HEK293T (cell line): Measurements from ENCODE around the gene TRMT2A.
A peak's percentile ranks its signal among the peaks of the same experiment; 100 is the strongest.

Experiments
- CTCF ChIA-PET: fragments of 350-600 bp; formaldehyde crosslinking; extraction: SDS; loops from one replicate; lab custom pipeline; 2021; ENCODE audit warnings: antibody characterized with exemption, inconsistent platforms; lab: Yijun Ruan, JAX
- POLR2A ChIA-PET: fragments of 350-600 bp; formaldehyde crosslinking; extraction: SDS; loops from one replicate; lab custom pipeline; 2020; ENCODE audit warnings: antibody characterized with exemption, inconsistent platforms; lab: Yijun Ruan, JAX
- DNase-seq: peaks from one replicate; pipeline ENCODE4 v3.0.0; 2012; ENCODE audit warnings: mixed read lengths; ENCODE audit errors: extremely low spot score
- ARNT ChIP-seq: fragments of 450-650 bp; IDR thresholded peaks from 2 replicates; pipeline ENCODE4 v1.6.1; 2017; ENCODE audit warnings: mild to moderate bottlenecking
- BHLHE40 ChIP-seq: fragments of 450-650 bp; IDR thresholded peaks from 2 replicates; pipeline ENCODE4 v1.6.1; 2016; ENCODE audit warnings: mild to moderate bottlenecking, moderate library complexity, borderline replicate concordance
- CTBP1 ChIP-seq: fragments of 450-650 bp; IDR thresholded peaks from 2 replicates; pipeline ENCODE4 v1.6.1; 2016; ENCODE audit warnings: borderline replicate concordance
- ELF4 ChIP-seq: fragments of 450-650 bp; IDR thresholded peaks from 2 replicates; pipeline ENCODE4 v1.6.1; 2017; ENCODE audit warnings: antibody characterized with exemption
- FOXA1 ChIP-seq: fragments of 450-650 bp; IDR thresholded peaks from 2 replicates; pipeline ENCODE4 v1.6.1; 2016; ENCODE audit warnings: mild to moderate bottlenecking
- FOXK2 ChIP-seq: fragments of 450-650 bp; IDR thresholded peaks from 2 replicates; pipeline ENCODE4 v1.6.1; 2016; ENCODE audit warnings: mild to moderate bottlenecking
- FOXM1 ChIP-seq: fragments of 450-650 bp; IDR thresholded peaks from 2 replicates; pipeline ENCODE4 v1.6.1; 2017; ENCODE audit warnings: mild to moderate bottlenecking, borderline replicate concordance
- HDGF ChIP-seq: fragments of 450-650 bp; IDR thresholded peaks from 2 replicates; pipeline ENCODE4 v1.6.1; 2017; ENCODE audit warnings: antibody characterized with exemption, borderline replicate concordance
- L3MBTL2 ChIP-seq: fragments of 450-650 bp; conservative IDR thresholded peaks from 2 replicates; pipeline ENCODE4 v1.6.1; 2016; ENCODE audit warnings: mild to moderate bottlenecking
- LEF1 ChIP-seq: fragments of 450-650 bp; IDR thresholded peaks from 2 replicates; pipeline ENCODE4 v1.6.1; 2017; ENCODE audit warnings: mild to moderate bottlenecking, borderline replicate concordance
- NFRKB ChIP-seq: fragments of 450-650 bp; IDR thresholded peaks from 2 replicates; pipeline ENCODE4 v1.6.1; 2016; ENCODE audit warnings: mild to moderate bottlenecking, moderate library complexity
- SP1 ChIP-seq: fragments of 450-650 bp; IDR thresholded peaks from 2 replicates; pipeline ENCODE4 v1.6.1; 2017
- SUZ12 ChIP-seq: fragments of 450-650 bp; IDR thresholded peaks from 2 replicates; pipeline ENCODE4 v1.6.1; 2016; ENCODE audit warnings: mild to moderate bottlenecking
- TARDBP ChIP-seq: fragments of 450-650 bp; IDR thresholded peaks from 2 replicates; pipeline ENCODE4 v1.6.1; 2016
- ZNF384 ChIP-seq: fragments of 450-650 bp; IDR thresholded peaks from 2 replicates; pipeline ENCODE4 v1.6.1; 2016
- TF ChIP-seq, protein P1 (sequence below): fragments of 450-650 bp; IDR thresholded peaks from 2 replicates; pipeline ENCODE4 v1.6.1; 2016

TRMT2A gene

GRCh38 chr22:20086763-20087162, 30.3 kb downstream of the TRMT2A start:
- DNase-seq = no peak
- CTCF ChIA-PET = interaction anchor here (0.6 to 1.6 kb wide), 3 partner anchors 10 to 43 kb away, joined by 3 to 5 read pairs (median 5); no protein-coding TSS in a partner anchor
- TF ChIP-seq CTBP1 = no peak
- TF ChIP-seq HDGF = no peak
- TF ChIP-seq, protein P1, sequence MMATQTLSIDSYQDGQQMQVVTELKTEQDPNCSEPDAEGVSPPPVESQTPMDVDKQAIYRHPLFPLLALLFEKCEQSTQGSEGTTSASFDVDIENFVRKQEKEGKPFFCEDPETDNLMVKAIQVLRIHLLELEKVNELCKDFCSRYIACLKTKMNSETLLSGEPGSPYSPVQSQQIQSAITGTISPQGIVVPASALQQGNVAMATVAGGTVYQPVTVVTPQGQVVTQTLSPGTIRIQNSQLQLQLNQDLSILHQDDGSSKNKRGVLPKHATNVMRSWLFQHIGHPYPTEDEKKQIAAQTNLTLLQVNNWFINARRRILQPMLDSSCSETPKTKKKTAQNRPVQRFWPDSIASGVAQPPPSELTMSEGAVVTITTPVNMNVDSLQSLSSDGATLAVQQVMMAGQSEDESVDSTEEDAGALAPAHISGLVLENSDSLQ = no peak
- no peak for TF ChIP-seq TARDBP
- no peak for TF ChIP-seq SUZ12
- no peak for TF ChIP-seq ELF4
- TF ChIP-seq FOXK2 = no peak
- TF ChIP-seq L3MBTL2 = no peak
- TF ChIP-seq ZNF384 = no peak
- TF ChIP-seq LEF1 = no peak
- POLR2A ChIA-PET = no interaction called here

DNA sequence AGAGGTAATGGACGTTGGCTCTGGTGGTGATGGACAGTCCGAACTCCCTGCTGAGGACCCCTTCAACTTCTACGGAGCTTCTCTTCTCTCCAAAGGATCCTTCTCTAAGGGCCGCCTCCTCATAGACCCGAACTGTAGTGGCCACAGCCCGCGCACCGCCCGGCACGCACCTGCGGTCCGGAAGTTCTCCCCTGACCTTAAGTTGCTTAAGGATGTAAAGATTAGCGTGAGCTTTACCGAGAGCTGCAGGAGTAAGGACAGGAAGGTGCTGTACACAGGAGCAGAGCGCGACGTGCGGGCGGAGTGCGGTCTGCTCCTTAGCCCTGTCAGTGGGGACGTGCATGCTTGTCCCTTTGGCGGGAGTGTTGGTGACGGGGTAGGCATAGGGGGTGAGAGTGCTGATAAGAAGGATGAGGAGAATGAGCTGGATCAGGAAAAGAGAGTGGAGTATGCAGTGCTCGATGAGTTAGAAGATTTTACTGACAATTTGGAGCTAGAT, 30.9 kb downstream of the TRMT2A start:
- POLR2A ChIA-PET = interaction anchor here (1.7 kb wide), 1 partner anchor 31 kb away, joined by 6 read pairs; the partner anchor contains the start of gene TRMT2A
- CTCF ChIA-PET = interaction anchor here (0.6 to 1.6 kb wide), 3 partner anchors 10 to 43 kb away, joined by 3 to 5 read pairs (median 5); no protein-coding TSS in a partner anchor
- DNase-seq = no peak
- TF ChIP-seq SP1 (no peak), SUZ12 (no peak), ZNF384 (no peak), ARNT (no peak), FOXK2 (no peak), BHLHE40 (no peak), FOXM1 (no peak), HDGF (no peak), CTBP1 (no peak), NFRKB (no peak), FOXA1 (no peak), ELF4 (no peak), LEF1 (no peak), L3MBTL2 (no peak), TARDBP (no peak)
- TF ChIP-seq, protein P1 = no peak

DNA sequence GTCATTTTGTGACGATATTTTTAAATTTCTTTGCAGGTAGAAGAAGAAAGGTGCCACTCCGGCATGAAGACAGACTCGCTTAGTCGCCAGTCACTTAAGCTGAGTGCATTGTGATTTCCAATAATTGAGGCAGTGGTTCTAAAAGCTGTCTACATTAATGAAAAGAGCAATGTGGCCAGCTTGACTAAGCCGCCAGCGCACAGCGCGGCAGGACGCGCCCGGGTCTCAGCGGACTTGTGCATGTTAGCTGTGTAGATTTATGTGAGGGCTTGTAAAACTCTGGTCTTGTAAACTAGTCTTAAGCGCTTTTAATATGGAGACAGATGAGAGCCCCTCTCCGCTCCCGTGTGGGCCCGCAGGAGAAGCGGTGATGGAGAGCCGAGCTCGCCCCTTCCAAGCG, 31.4 kb downstream of the TRMT2A start:
- no peak for TF ChIP-seq SP1
- TF ChIP-seq SUZ12 = no peak
- no peak for DNase-seq
- ChIA-PET POLR2A (interaction anchor here (1.7 kb wide), 1 partner anchor 31 kb away, joined by 6 read pairs; the partner anchor contains the start of gene TRMT2A), CTCF (interaction anchor here (0.5 to 1.6 kb wide), 2 partner anchors 44 to 81 kb away, joined by 3 to 5 read pairs; no protein-coding TSS in a partner anchor)

- CTCF ChIA-PET = interaction anchor here (0.5 kb wide), 1 partner anchor 80 kb away, joined by 3 read pairs; no protein-coding TSS in a partner anchor
- POLR2A ChIA-PET = interaction anchor here (1.7 kb wide), 1 partner anchor 32 kb away, joined by 6 read pairs; the partner anchor contains the start of gene TRMT2A
- TF ChIP-seq L3MBTL2 = peak; percentile 74
- no peak for TF ChIP-seq SUZ12
- TF ChIP-seq HDGF = 0 out of 2 replicates have a peak, but pooled peaks have one; percentile 66
- peak; percentile 78 for DNase-seq
Measured at GRCh38 chr22:20084547-20085413, 32.2 kb downstream of the TRMT2A start.

- DNase-seq = no peak
- ChIA-PET CTCF (interaction anchor here (1.0 kb wide), 1 partner anchor 71 kb away, joined by 8 read pairs; no protein-coding TSS in a partner anchor), POLR2A (interaction anchor here (1.1 to 1.8 kb wide), 4 partner anchors 28 to 69 kb away, joined by 3 to 6 read pairs (median 4); partner anchors contain the start of gene TRMT2A)
- no peak for TF ChIP-seq NFRKB
- TF ChIP-seq, protein P1 = no peak
- TF ChIP-seq FOXM1 = no peak
- TF ChIP-seq BHLHE40 = no peak
- no peak for TF ChIP-seq ARNT
- TF ChIP-seq L3MBTL2 = no peak
- TF ChIP-seq ELF4 = no peak
Measured at GRCh38 chr22:20083891-20084546, 33.0 kb downstream of the TRMT2A start.
